ENCODE results near the gene UBALD2.

GRCh38 chr17:76296186-76296585, 31.0 kb downstream of the UBALD2 start:
- TF ChIP-seq CTCF (IDR thresholded peaks at IDR 0.05; ENCODE audit: low read depth, low read length, poor library complexity, severe bottlenecking) (no peak), EZH2phosphoT487 (IDR thresholded peaks at IDR 0.05; ENCODE audit: borderline replicate concordance, low read length) (no peak)
